Heart left ventricle (tissue), 16 donors: ENCODE data around the gene KCNA10. TPM values are rescaled to one million over a fixed set of nuclear protein-coding genes. Genes with fewer than 3 reads are reported as not detected.
A peak's percentile ranks its signal among the peaks of the same experiment; 100 is the strongest.

Experiments used
- ATAC-seq, 4 donors: fragments of 200-7000 bp; cut with Tn5 transposase; one replicate each; pipeline ENCODE4 v1.9.1; 2020 to 2022; ENCODE audit warnings: moderate library complexity in 4 of 4, mild to moderate bottlenecking in 3 of 4, moderate number of reproducible peaks in 1 of 4
- DNase-seq, 5 donors: peaks; one replicate each; pipeline ENCODE4 v3.0.0-alpha.2; 2020
- H3K27ac ChIP-seq, 12 donors: fragments of 200-600 bp; sonication (generic) in 4 of 12; one replicate each; pipeline versions ENCODE4 v1.5.0 to v1.8.0; 2016 to 2022; ENCODE audit warnings: mild to moderate bottlenecking in 2 of 12
- H3K27me3 ChIP-seq, 9 donors: fragments of 200-600 bp; sonication (generic) in 2 of 9; one replicate each; pipeline versions ENCODE4 v1.5.1 to v1.8.0; 2016 to 2022; ENCODE audit warnings: mild to moderate bottlenecking in 3 of 9
- H3K36me3 ChIP-seq, 9 donors: fragments of 200-600 bp; sonication (generic) in 2 of 9; one replicate each; pipeline versions ENCODE4 v1.5.0 to v1.8.0; 2018 to 2022; ENCODE audit warnings: mild to moderate bottlenecking in 2 of 9
- H3K4me1 ChIP-seq, 12 donors: fragments of 200-600 bp; sonication (generic) in 4 of 12; one replicate each; pipeline versions ENCODE4 v1.5.0 to v1.8.0; 2016 to 2022; ENCODE audit warnings: mild to moderate bottlenecking in 3 of 12
- H3K4me3 ChIP-seq, 12 donors: fragments of 200-600 bp; sonication (generic) in 4 of 12; one replicate each; pipeline versions ENCODE4 v1.5.0 to v1.8.0; 2017 to 2022; ENCODE audit warnings: mild to moderate bottlenecking in 9 of 12, moderate library complexity in 4 of 12
- H3K9me3 ChIP-seq, 12 donors: fragments of 200-600 bp; sonication (generic) in 4 of 12; one replicate each; pipeline versions ENCODE4 v1.5.0 to v1.8.0; 2016 to 2022; ENCODE audit warnings: mild to moderate bottlenecking in 1 of 12
- POLR2A ChIP-seq, 2 donors: fragments of 450-650 bp; IDR thresholded peaks; one replicate each; pipeline ENCODE4 v1.6.1; 2017; ENCODE audit warnings: antibody characterized with exemption in 2 of 2, mild to moderate bottlenecking in 2 of 2, moderate library complexity in 2 of 2
- WGBS, 4 donors: extraction: QIAGEN DNeasy Blood & Tissue Kit in 2 of 4; methylation state at CpG; one replicate each; pipeline versions ENCODE4 v1.1.5 to v1.1.7; 2013 to 2018; 5-methylcytosine and 5-hydroxymethylcytosine counted together
- intact Hi-C, 10 donors: fragments of 100-400 bp; cut with DNase I; formaldehyde crosslinking; loops; one replicate each; pipeline versions ENCODE4 v1.11.1 to v1.14.2; 2022
- polyA plus RNA-seq, 2 donors: library from polyadenylated mRNA; stranded (reverse); fragments of 200-250 nt; gene quantifications; one replicate each; pipeline ENCODE4 v1.2.3, GENCODE V29; 2013
- total RNA-seq, 9 donors: library from RNA; depleted of rRNA in 2 of 9; stranded (reverse); fragments of >200 nt in 2 of 9; fragmentation: NEBNext Ultra II Directional in 3 of 9; extraction: Animal tissue kit (Norgen Biotek cat#: 25700) in 3 of 9; gene quantifications; one replicate each; pipeline versions ENCODE4 v1.1.0 to v1.2.4, GENCODE V29; 2016 to 2023
- TF ChIP-seq, protein P1 (sequence below), 12 donors: fragments of 200-600 bp; sonication (generic) in 4 of 12; IDR thresholded peaks; one replicate each; pipeline versions ENCODE4 v1.5.0 to v1.8.0; 2018 to 2022; ENCODE audit warnings: antibody characterized with exemption in 12 of 12, mild to moderate bottlenecking in 5 of 12
- donor health status: ischemic (EF 13 %, LVEDD 7.1; RV severe dilation, severe dysfunction).
- donor health status: healthy with polysubstance abuse.
- donor health status: DM: no; HTN: yes; CAD: no.
- donor health status: DM: no; HTN: no; CAD: no.
- donor health status: ischemic (EF 25% LVEDD 6.9; RV normal size, moderate dysfunction).
- donor health status: ischemic (EF 25% LVEDD 5.7; RV mildly dilated, moderate dysfunction).
- donor health status: healthy.
- donor health status: DM: yes; HTN: yes; CAD: no.
- donor health status: ischemic (EF 35%, LVEDD 5.7; RV mildly dilated, moderate dysfunction).
- donor health status: nonischemic (EF 11% LVEDD 7.7; RV severe dilation, severe dysfunction).
- donor health status: DM: yes; HTN: yes; CAD: no.
- donor health status: PGD.
- donor health status: ischemic (EF 29% LVEDD 5.4; RV normal size, mild dysfunction).
- donor health status: nonischemic (EF 23%, LVEDD 6.1; RV moderate dilation, normal function).

The KCNA10 gene
- total and polyA plus RNA-seq, 11 donors = not detected

DNA sequence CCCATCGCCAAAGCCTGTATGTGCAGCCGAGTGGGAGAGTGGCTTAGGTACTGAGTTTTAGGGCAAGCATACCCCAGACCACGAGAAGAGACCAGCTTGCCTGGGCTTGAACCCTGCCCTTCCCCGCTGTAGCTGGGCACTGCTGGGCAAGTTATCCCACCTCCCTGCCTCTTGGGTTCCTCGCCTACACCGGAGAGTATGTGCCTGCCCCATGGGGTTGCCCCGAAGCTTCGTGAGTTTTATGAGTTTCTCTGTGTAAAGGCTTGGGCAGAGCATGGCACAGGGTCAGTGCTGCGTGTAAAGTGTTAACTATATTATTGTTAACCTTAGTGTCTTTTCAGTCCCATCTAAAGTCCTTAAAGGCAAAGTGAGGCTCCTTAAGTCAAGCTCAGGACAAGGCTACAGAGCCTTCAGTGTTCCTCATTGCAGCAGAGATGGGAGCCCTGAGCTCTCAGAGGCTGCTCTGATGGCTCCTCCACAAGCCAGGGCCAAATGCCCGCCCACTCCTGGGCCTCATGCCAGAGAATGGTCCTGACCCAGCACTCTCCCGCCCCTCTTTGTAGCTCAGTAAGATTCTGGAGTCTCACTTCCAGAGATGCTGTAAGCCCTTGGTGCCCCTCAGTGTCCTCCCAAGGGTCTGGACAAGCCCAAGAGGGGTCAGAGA lies 37.0 kb upstream of the KCNA10 start:
- intact Hi-C loops = loop anchor here in 8 of 10 donors (1.0 to 10.0 kb wide), 6 partner anchors 51 to 229 kb away; partner anchors contain the start of gene KCNA2 (in 1 of the 8)
- 41 to 52% (median 43%) methylated on average over 8 to 11 of the region's 11 CpGs for WGBS, 4 donors
- TF ChIP-seq POLR2A (IDR thresholded peaks at IDR 0.05) = no peak
- TF ChIP-seq, protein P1, sequence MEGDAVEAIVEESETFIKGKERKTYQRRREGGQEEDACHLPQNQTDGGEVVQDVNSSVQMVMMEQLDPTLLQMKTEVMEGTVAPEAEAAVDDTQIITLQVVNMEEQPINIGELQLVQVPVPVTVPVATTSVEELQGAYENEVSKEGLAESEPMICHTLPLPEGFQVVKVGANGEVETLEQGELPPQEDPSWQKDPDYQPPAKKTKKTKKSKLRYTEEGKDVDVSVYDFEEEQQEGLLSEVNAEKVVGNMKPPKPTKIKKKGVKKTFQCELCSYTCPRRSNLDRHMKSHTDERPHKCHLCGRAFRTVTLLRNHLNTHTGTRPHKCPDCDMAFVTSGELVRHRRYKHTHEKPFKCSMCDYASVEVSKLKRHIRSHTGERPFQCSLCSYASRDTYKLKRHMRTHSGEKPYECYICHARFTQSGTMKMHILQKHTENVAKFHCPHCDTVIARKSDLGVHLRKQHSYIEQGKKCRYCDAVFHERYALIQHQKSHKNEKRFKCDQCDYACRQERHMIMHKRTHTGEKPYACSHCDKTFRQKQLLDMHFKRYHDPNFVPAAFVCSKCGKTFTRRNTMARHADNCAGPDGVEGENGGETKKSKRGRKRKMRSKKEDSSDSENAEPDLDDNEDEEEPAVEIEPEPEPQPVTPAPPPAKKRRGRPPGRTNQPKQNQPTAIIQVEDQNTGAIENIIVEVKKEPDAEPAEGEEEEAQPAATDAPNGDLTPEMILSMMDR (IDR thresholded peaks at IDR 0.05) = no peak
- ATAC-seq = peak; percentile 56 to 83 (median 65)
- peak; percentile 70 to 82 (median 80) for DNase-seq
- Histone ChIP-seq H3K9me3 (no peaks in the 10 kb centered on the region), H3K4me1 (peaks cover 0 to 22% (median 13%) of the 10 kb centered on the region in 12 donors), H3K27me3 (peaks cover 0 to 43% (median 6%) of the 10 kb centered on the region in 9 donors), H3K4me3 (peak overlapping the region in 10 of 12 donors; percentile 7 to 58 (median 49)), H3K27ac (peak overlapping the region in 6 of 12 donors; percentile 1 to 48 (median 28)), H3K36me3 (no peaks in the 10 kb centered on the region)

DNA sequence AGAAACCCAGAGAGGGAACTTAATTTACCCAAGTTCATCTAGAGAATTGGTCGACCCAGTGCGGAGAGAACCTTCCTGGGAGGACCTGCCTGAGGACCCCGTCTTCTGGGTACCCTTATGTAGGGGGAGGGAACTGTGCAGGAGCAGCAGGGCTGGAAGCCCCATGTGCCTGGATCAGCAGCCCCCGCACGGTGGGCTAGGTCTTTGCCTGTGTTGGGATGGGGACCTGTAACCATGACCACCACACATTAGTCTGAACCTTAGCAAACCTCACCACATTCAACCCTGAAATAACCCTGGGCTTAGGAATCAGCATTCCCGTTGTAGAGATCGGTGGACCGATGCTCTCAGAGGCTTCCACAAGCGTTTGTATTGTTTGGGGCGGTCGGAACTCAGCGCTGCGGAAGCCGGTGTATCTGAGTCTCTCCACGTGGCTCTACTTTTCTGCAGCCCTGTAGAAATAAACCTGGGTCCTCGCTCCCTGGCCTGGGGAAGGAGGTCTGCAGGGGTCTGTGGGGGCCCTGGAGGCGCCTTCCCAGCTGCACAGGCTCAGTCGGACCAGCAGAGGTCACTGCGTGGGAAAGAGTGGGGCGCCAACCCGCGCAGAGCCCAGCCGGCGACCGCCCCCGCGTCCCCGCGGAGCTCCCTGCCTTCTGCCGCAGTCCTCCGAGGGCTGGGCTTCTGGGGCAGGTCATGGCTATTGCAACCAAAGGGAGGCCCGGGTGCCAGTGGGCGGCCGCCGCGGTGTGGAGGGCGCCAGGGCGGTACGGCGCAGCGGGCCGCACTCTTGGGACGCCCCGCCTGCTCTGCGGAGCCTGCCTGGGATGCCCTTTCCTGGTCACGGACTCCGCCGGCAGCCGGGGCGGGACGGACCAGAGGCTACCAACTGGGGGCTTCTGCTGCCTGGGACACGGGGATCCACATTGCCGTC lies 36.2 kb upstream of the KCNA10 start:
- H3K36me3 ChIP-seq = no peaks in the 10 kb centered on the region
- peak overlapping the region in 10 of 12 donors; percentile 7 to 58 (median 49) for H3K4me3 ChIP-seq
- H3K27me3 ChIP-seq = peaks cover 0 to 44% (median 7%) of the 10 kb centered on the region in 9 donors
- intact Hi-C loops = loop anchor here in 9 of 10 donors (1.0 to 10.0 kb wide), 6 partner anchors 52 to 230 kb away; partner anchors contain the start of gene KCNA2 (in 1 of the 9)
- H3K27ac ChIP-seq = peak overlapping the region in 5 of 12 donors; percentile 11 to 48 (median 36)
- H3K4me1 ChIP-seq = peaks cover 0 to 22% (median 13%) of the 10 kb centered on the region in 12 donors
- H3K9me3 ChIP-seq = no peaks in the 10 kb centered on the region
- ATAC-seq = peak; percentile 47 to 89 (median 84)
- DNase-seq = peak; percentile 44 to 77 (median 60)
- TF ChIP-seq, protein P1 (IDR thresholded peaks at IDR 0.05) = peak; percentile 66 to 86 (median 78)
- no peak for TF ChIP-seq POLR2A (IDR thresholded peaks at IDR 0.05)
- WGBS, 4 donors = 7 to 9% (median 8%) methylated on average over 45 to 53 of the region's 53 CpGs

DNA sequence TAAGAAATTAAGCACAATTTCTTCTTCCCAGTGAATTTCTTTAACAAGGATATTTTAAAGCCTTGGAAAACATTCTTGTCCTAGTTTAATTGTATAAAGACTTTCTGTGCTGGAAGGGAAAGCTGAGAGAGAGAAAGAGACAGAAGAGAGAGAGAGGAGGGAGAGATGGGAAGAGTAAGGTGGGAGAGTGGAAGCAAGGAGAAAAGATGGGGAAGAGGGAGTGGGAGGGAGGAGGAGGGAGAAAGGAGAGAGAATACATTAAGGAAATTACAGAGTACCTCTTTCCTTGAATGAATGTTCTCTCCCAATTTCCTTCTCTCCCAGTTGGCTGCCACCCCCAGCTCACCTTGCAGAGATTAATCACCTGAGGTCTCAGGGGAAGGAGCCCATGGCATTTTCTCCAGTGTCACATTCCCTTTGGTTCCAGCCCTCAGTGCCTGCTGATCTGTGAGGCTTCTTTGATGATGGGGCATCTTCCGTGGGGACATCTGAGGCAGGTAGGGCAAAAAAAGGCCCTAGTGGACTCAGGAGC lies 32.4 kb upstream of the KCNA10 start:
- no peak for DNase-seq
- H3K36me3 ChIP-seq = no peaks in the 10 kb centered on the region
- no peak for TF ChIP-seq POLR2A (IDR thresholded peaks at IDR 0.05)
- TF ChIP-seq, protein P1 (IDR thresholded peaks at IDR 0.05) = no peak
- peaks cover 0 to 48% (median 14%) of the 10 kb centered on the region in 9 donors for H3K27me3 ChIP-seq
- H3K4me1 ChIP-seq = peaks cover 0 to 17% (median 13%) of the 10 kb centered on the region in 12 donors
- WGBS, 4 donors = 81 to 100% (median 88%) methylated on average over 1 of the region's 1 CpG
- no peaks in the 10 kb centered on the region for H3K9me3 ChIP-seq
- no peak for ATAC-seq
- no peak overlapping the region for H3K27ac ChIP-seq
- intact Hi-C loops = loop anchor here in 3 of 10 donors (5.0 to 10.0 kb wide), 2 partner anchors 61 to 233 kb away; no protein-coding TSS in a partner anchor
- H3K4me3 ChIP-seq = no peak overlapping the region
